NCI-H460 (cell line): ENCODE results near the gene ARHGEF40. TPM values are rescaled to one million over a fixed set of nuclear protein-coding genes. Genes with fewer than 3 reads are reported as not detected.

Experiments used
- DNase-seq: peaks from one replicate; pipeline ENCODE4 v3.0.0-alpha.2; 2016; ENCODE audit warnings: low read depth; ENCODE audit errors: extremely low read depth
- total RNA-seq: library from RNA; depleted of rRNA; stranded (reverse); fragments of >200 nt; shearing (Covaris generic); gene quantifications from 2 replicates; pipeline ENCODE4 v1.2.3, GENCODE V29; 2014

ARHGEF40 gene
- total RNA-seq, 1 experiment from 2014 or later = 10.7 TPM

GRCh38 chr14:21078726-21079125 lies 8.6 kb downstream of the ARHGEF40 start:
- DNase-seq = no peak

- DNase-seq = no peak
Observed at GRCh38 chr14:21081521-21082142, 11.5 kb downstream of the ARHGEF40 start.

GRCh38 chr14:21083565-21084325 lies 13.6 kb downstream of the ARHGEF40 start:
- DNase-seq = no peak

DNA sequence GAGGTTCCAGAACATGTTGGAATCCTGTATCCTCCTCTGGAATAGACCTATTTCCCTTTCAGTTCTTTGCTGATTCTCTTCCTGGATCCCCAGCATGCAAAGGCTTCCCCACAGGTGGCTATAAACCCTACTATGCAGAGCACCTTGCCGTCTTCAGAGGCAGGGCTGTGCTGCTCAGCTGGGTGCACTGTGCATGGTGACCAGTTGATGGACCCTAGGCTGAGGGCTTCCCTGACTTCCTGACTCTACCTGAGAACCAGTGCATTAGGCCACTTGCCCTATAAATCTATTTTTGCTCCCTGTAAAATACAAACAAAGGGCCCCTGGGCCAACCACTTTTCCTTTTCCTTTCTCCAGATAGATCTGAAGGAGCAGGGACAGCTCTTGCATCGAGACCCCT lies 14.3 kb downstream of the ARHGEF40 start:
- DNase-seq = no peak

GRCh38 chr14:21084998-21085853 lies 15.1 kb downstream of the ARHGEF40 start:
- DNase-seq = no peak

- DNase-seq = no peak
Observed at GRCh38 chr14:21086908-21087293, 16.8 kb downstream of the ARHGEF40 start.

DNA sequence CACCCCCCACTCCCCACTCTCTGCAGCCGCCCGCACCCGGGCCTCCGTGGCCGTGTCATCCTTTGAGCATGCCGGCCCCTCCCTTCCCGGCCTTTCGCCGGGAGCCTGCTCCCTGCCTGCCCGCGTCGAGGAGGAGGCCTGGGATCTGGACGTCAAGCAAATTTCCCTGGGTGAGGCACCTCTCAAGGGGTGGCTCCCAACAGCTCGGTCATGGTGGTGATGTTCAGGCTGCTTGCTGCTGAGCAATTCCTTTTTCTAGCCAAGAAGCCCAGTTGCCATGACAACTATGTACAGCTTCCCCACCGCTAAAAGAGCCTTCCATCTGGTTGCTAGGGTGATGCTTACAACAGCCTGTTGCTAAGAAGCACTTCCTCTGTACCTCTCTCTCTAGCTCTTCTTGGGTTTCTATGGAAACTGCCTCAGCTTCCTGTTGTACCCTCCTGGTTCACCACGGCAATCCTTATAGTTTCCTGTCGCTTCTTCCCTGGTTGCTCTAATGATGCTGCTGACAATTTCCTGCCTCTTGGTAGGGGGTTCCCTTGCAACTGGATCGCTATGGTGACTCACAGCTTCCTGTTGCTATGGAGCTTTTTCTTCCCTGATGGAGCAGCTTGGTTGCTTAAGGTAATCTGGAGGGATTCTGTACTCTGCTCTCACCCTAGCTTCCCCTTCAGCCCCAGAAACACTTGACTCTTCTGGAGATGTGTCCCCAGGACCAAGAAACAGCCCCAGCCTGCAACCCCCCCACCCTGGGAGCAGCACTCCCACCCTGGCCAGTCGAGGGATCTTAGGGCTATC lies 17.4 kb downstream of the ARHGEF40 start:
- no peak for DNase-seq

DNA sequence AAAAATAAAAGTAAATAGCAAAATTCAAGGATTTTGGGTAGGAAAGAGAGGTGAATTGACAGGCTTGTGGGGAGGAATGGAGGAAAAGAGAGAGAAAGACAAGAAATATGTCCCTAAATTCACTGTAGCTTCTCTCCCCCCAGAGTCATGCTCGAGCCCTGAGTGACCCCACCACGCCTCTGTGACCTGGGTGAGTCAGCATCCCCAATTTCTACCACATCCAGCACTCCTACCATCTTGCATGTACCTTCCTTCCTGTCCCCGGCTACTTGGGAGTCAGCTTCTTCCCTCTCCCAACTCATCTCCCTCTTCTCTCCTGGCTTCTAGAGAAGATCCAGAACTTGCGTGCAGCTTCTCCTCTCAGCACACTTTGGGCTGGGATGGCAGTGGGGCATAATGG lies 18.6 kb downstream of the ARHGEF40 start:
- no peak for DNase-seq

DNA sequence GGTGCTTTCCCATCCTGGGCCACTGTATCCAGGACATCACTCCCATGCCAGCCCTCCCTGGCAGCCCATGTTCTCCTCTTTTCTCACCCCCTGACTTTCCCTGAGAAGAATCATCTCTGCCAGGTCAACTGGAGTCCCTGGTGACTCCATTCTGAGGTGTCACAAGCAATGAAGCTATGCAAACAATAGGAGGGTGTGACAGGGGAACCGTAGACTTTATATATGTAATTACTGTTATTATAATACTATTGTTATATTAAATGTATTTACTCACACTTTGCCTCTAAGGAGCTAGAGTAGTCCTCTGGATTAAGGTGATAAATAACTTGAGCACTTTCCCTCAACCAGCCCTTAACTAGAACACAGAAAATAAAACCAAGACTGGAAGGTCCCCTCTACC lies 19.2 kb downstream of the ARHGEF40 start:
- DNase-seq = no peak

DNA sequence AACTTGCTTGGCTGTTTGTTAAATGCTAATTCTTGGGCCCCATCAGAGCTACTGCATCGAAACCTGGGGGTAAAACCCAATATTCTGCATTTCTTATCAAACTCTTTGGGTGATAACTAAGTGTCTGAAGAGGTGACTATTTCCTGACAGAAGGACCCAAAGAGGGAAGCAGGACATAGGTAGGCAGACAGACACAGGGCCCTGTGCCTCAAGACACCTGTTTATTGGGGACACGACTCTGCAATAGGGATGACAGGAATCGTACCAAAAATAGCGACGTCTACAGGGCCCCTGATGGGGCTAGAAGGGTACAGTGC lies 19.7 kb downstream of the ARHGEF40 start:
- DNase-seq = no peak

DNA sequence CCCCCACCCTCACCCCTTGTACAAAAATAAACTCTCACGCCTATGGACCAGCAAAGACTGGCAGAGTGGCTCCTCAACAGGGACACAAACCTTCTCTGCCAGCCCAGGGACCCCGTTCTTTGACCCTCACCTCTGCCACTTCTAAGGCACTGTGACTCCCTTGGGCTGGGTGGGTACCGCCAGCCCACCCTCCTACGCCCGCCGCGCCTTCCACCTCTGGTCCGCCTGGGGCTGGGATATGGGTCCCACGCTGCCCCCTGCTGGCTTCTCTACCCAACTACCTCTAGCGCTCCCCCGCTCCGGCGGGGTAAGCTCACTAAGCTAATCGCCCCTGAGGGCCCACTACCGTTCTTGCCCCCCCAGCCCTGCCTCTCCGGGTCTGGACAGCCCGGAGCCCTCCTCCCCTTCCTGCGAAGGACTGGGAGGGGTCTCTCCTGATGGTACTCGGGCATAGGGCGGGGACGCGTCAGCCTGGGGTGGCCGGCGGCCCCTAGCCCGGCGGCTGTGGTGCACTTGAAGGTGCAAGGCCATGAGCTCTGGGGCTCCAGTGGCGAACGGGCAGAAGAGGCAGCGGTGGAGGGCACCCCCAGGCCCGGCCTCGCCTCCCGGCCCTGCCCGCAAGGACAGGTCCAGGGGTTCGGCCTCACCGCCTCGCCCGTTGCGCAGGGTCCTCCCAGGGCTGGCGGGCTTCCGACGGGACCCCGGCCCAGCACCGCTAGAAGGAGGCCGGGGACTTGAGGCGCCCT lies 20.3 kb downstream of the ARHGEF40 start:
- no peak for DNase-seq

DNA sequence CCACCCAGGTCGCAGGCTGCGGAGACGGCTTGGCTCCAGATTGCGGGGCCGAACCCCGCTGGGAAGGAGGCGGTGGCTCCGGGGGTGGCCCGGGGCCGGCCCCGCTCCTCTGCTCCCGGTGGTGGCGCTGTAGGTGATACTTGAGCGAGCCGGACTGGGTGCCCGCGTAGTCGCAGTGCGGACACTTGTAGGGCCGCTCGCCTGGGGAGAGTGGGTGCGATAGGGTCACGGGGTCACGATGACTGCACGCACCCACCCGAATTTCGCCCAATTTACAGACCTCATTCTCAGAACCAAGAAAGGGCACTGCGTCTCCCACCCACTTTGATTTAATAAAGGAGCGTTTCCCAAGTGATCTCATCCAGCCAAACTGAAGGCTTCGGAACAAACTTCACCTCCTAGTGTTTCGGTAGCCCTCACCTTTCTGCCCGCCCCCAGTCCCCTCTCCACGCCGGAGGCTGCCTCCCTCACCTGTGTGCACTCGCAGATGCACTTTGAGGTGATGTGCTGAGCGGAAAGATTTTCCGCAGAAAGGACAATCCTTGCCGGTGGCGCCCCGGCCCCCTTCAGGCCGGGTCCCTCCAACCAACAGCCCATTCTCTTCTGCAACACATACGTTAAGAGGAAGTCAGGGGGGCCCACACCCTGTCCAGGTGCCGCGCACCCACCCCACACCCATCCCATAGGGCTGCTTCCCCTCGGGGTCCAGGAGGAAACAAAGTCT lies 21.0 kb downstream of the ARHGEF40 start:
- no peak for DNase-seq

DNA sequence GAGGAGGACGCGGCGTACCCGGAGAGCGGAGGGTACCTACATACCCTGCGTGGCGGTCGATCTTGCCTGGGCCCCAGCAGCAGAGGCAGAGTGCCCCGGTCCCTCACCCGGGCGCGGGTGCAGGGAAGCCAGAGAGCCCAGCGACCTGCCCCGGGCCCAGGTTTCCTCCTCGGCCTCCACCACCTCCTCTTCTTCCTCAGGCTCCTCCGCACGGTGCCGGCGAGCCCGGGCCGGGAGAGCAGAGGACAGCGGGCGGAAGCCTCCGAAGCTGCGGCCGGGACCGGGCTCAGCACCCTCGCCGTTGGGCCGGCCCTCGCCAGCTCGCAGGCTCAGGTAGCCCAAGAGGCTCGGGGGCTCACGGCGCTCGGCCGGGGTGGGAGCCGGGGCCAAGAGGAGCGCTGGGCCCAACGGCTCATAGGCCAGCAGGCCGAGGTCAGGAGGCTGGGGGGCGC lies 21.7 kb downstream of the ARHGEF40 start:
- no peak for DNase-seq

DNA sequence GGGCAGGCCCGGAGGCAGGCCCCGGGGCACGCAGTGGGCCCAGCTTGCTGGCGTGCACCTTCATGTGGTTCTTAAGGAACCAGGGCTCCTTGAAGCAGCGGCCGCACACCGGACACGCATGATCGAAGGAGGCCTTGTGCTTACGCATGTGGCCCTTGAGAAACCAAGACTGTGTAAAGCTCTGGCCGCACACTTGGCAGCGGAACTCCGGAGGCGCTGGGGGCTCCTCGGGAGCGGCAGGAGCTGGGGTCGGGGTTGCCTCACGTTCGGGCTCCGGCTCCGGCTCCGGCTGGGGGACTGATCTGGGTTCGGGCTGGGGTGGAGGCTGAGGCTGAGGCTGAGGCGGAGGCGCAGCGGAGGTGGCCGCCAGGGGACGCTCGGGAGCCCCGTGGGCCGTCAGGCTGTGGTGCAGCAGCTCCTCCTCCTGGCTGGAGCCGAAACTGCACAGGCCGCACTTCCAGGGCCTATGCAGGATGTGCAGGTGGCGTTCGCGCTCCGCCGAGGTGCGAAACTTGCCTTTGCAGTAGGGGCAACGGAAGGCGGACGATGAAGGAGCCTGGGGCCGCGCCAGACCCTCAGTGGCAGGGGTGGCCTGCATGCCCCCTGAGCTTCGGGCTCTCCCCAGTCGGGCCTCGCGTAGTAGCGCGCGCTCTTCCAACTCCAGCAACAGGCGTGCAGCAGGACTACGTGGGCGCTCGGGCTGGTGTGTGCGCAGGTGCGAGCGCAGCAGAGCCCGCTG lies 22.3 kb downstream of the ARHGEF40 start:
- peak; percentile 69 for DNase-seq

- no peak for DNase-seq
Observed at GRCh38 chr14:21093018-21093417, 22.9 kb downstream of the ARHGEF40 start.

- no peak for DNase-seq
Observed at GRCh38 chr14:21093769-21094681, 23.9 kb downstream of the ARHGEF40 start.

GRCh38 chr14:21095430-21096205 lies 25.5 kb downstream of the ARHGEF40 start:
- no peak for DNase-seq
